NCI-H526 (cell line): ENCODE results near the gene MFSD6.
"Not testable (repeated sequence)": the region's sequence is repeated elsewhere in the genome, so short reads cannot be mapped to it uniquely, and the experiment has no call there.

Source experiments
- DNase-seq, 2 experiments: peaks; one replicate each; lab custom pipeline; 2025; lab: John Stamatoyannopoulos, UW

MFSD6 gene

GRCh38 chr2:190466819-190467446 is 58.8 kb downstream of the MFSD6 start:
- peak; percentile 82 to 85 for DNase-seq

- peak; percentile 57 to 76 for DNase-seq
Observed at GRCh38 chr2:190467575-190468083, 59.5 kb downstream of the MFSD6 start.

- DNase-seq: not testable (repeated sequence)
Observed at GRCh38 chr2:190468354-190468753, 60.2 kb downstream of the MFSD6 start.

GRCh38 chr2:190468814-190469569 is 60.8 kb downstream of the MFSD6 start:
- DNase-seq: peak; percentile 9 to 48

GRCh38 chr2:190469771-190470170 is 61.6 kb downstream of the MFSD6 start:
- DNase-seq: no peak

- DNase-seq: no peak
Observed at GRCh38 chr2:190470256-190470826, 62.2 kb downstream of the MFSD6 start.

GRCh38 chr2:190477661-190478454 is 69.7 kb downstream of the MFSD6 start:
- DNase-seq: no peak

- no peak for DNase-seq
Observed at GRCh38 chr2:190478572-190479195, 70.5 kb downstream of the MFSD6 start.

- DNase-seq: no peak
Observed at GRCh38 chr2:190481339-190481738, 73.2 kb downstream of the MFSD6 start.

- no peak for DNase-seq
Observed at GRCh38 chr2:190482451-190482850, 74.3 kb downstream of the MFSD6 start.

- DNase-seq: no peak
Observed at GRCh38 chr2:190486037-190486623, 78.0 kb downstream of the MFSD6 start.

- no peak for DNase-seq
Observed at GRCh38 chr2:190488516-190489233, 80.5 kb downstream of the MFSD6 start.

- DNase-seq: no peak
Observed at GRCh38 chr2:190489475-190489874, 81.3 kb downstream of the MFSD6 start.

- DNase-seq: no peak
Observed at GRCh38 chr2:190490502-190490901, 82.3 kb downstream of the MFSD6 start.

GRCh38 chr2:190493095-190493494 is 84.9 kb downstream of the MFSD6 start:
- DNase-seq: no peak

GRCh38 chr2:190494600-190495227 is 86.6 kb downstream of the MFSD6 start:
- not testable (repeated sequence) for DNase-seq

- DNase-seq: no peak
Observed at GRCh38 chr2:190497428-190497827, 89.3 kb downstream of the MFSD6 start.

GRCh38 chr2:190499273-190499672 is 91.1 kb downstream of the MFSD6 start:
- DNase-seq: no peak

- no peak for DNase-seq
Observed at GRCh38 chr2:190500054-190500502, 91.9 kb downstream of the MFSD6 start.

- no peak for DNase-seq
Observed at GRCh38 chr2:190501231-190501630, 93.1 kb downstream of the MFSD6 start.
